SK-N-SH treated with all-trans-retinoic acid at 6 μM for 48 hours (cell line): ENCODE measurements around the gene SYDE2.

ENCODE experiments used
- CREB5 ChIP-seq: fragments of 250-450 bp; sonication (Bioruptor Pico); IDR thresholded peaks from 2 replicates; pipeline ENCODE4 v1.5.1; 2020; ENCODE audit warnings: low read depth, mild to moderate bottlenecking, moderate library complexity
- SNAI2 ChIP-seq: fragments of 250-450 bp; sonication (Bioruptor Pico); IDR thresholded peaks from 2 replicates; pipeline ENCODE4 v1.5.0; 2020; ENCODE audit warnings: mild to moderate bottlenecking, moderate library complexity
- ZC3H10 ChIP-seq: fragments of 250-450 bp; sonication (Bioruptor Pico); IDR thresholded peaks from 2 replicates; pipeline ENCODE4 v1.5.1; 2021; ENCODE audit warnings: mild to moderate bottlenecking, moderate library complexity
- TF ChIP-seq, protein P1 (sequence below): fragments of 250-450 bp; sonication (Bioruptor Pico); IDR thresholded peaks from 2 replicates; pipeline ENCODE4 v1.5.0; 2020; ENCODE audit warnings: mild to moderate bottlenecking, moderate library complexity

DNA sequence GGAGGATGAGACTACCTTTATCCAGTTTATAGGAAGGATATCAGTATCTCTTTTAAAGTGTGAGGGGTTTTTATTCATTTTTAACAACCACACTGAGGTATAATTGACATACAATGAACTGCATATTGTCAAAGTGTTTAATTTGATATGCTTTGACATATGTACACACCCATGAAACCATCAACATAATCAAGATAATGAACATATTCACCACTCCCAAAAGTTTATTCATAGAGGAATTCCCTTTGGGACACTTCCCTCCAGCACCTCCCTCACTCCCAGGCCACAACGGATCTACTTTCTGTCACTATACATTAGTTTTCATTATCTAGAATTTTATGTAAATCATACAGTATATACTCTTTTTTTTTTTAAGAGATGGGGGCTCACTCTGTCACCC lies 89.1 kb downstream of the SYDE2 start:
- TF ChIP-seq, protein P1, sequence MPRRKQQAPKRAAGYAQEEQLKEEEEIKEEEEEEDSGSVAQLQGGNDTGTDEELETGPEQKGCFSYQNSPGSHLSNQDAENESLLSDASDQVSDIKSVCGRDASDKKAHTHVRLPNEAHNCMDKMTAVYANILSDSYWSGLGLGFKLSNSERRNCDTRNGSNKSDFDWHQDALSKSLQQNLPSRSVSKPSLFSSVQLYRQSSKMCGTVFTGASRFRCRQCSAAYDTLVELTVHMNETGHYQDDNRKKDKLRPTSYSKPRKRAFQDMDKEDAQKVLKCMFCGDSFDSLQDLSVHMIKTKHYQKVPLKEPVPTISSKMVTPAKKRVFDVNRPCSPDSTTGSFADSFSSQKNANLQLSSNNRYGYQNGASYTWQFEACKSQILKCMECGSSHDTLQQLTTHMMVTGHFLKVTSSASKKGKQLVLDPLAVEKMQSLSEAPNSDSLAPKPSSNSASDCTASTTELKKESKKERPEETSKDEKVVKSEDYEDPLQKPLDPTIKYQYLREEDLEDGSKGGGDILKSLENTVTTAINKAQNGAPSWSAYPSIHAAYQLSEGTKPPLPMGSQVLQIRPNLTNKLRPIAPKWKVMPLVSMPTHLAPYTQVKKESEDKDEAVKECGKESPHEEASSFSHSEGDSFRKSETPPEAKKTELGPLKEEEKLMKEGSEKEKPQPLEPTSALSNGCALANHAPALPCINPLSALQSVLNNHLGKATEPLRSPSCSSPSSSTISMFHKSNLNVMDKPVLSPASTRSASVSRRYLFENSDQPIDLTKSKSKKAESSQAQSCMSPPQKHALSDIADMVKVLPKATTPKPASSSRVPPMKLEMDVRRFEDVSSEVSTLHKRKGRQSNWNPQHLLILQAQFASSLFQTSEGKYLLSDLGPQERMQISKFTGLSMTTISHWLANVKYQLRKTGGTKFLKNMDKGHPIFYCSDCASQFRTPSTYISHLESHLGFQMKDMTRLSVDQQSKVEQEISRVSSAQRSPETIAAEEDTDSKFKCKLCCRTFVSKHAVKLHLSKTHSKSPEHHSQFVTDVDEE (CRISPR knock-in tag) = no peak
- TF ChIP-seq CREB5 (CRISPR knock-in tag) (no peak), SNAI2 (CRISPR knock-in tag) (no peak), ZC3H10 (CRISPR knock-in tag) (no peak)
